Measurements from ENCODE around the gene MED20. TPM values are rescaled to one million over a fixed set of nuclear protein-coding genes. Genes with fewer than 3 reads are reported as not detected.
"Not testable (repeated sequence)": the region's sequence is repeated elsewhere in the genome, so short reads cannot be mapped to it uniquely, and the experiment has no call there.

MED20 gene
- total RNA-seq, 1 experiment from 2014 or later: 31.8 TPM

- POLR2A ChIA-PET (ENCODE audit: low non-redundant PET): no interaction called here
Measured at GRCh38 chr6:41954668-41955067, 33.7 kb upstream of the MED20 start.

GRCh38 chr6:41947581-41948220, 26.8 kb upstream of the MED20 start:
- H3K9me3 ChIP-seq (ENCODE audit: low read depth, low read length, poor library complexity, severe bottlenecking): no peaks in the 10 kb centered on the region
- no peak for TF ChIP-seq CTCF (conservative IDR thresholded peaks at IDR 0.05; ENCODE audit: low read depth, low read length)
- TF ChIP-seq EZH2 (IDR thresholded peaks at IDR 0.05; ENCODE audit: borderline replicate concordance, low read depth, low read length, poor library complexity, severe bottlenecking): no peak
- H3K27ac ChIP-seq (ENCODE audit: low read depth, low read length, poor library complexity, severe bottlenecking): no peak overlapping the region
- CTCF ChIA-PET: no interaction called here
- H3K4me3 ChIP-seq (ENCODE audit: low read depth, low read length, poor library complexity, severe bottlenecking): no peak overlapping the region
- no peaks in the 10 kb centered on the region for H3K27me3 ChIP-seq (replicated peaks; ENCODE audit: insufficient read depth, low read depth, low read length, poor library complexity)
- H3K36me3 ChIP-seq (ENCODE audit: insufficient read depth, low read length, poor library complexity, severe bottlenecking): no peaks in the 10 kb centered on the region
- no peaks in the 10 kb centered on the region for H3K4me1 ChIP-seq (ENCODE audit: insufficient read depth, low read length, poor library complexity, severe bottlenecking)
- BruUV-seq (replicated peaks): no TSS peak
- POLR2A ChIA-PET (ENCODE audit: low non-redundant PET): no interaction called here
- intact Hi-C loops (cut with micrococcal nuclease; ENCODE audit: unreplicated experiment): no loop called here
- DNase-seq (ENCODE audit: low spot score): no peak

More at GRCh38 chr6:41954668-41955067, 33.7 kb upstream of the MED20 start:
- TF ChIP-seq EZH2 (IDR thresholded peaks at IDR 0.05; ENCODE audit: borderline replicate concordance, low read depth, low read length, poor library complexity, severe bottlenecking): no peak
- no peak for TF ChIP-seq CTCF (conservative IDR thresholded peaks at IDR 0.05; ENCODE audit: low read depth, low read length)
- Histone ChIP-seq H3K4me1 (ENCODE audit: insufficient read depth, low read length, poor library complexity, severe bottlenecking) (no peaks in the 10 kb centered on the region), H3K27me3 (replicated peaks; ENCODE audit: insufficient read depth, low read depth, low read length, poor library complexity) (no peaks in the 10 kb centered on the region), H3K36me3 (ENCODE audit: insufficient read depth, low read length, poor library complexity, severe bottlenecking) (no peaks in the 10 kb centered on the region), H3K4me3 (ENCODE audit: low read depth, low read length, poor library complexity, severe bottlenecking) (no peak overlapping the region), H3K9me3 (ENCODE audit: low read depth, low read length, poor library complexity, severe bottlenecking) (no peaks in the 10 kb centered on the region), H3K27ac (ENCODE audit: low read depth, low read length, poor library complexity, severe bottlenecking) (no peak overlapping the region)
- no TSS peak for BruUV-seq (replicated peaks)
- intact Hi-C loops (cut with micrococcal nuclease; ENCODE audit: unreplicated experiment): no loop called here
- no peak for DNase-seq (ENCODE audit: low spot score)
- CTCF ChIA-PET: no interaction called here

- no peaks in the 10 kb centered on the region for H3K36me3 ChIP-seq (ENCODE audit: insufficient read depth, low read length, poor library complexity, severe bottlenecking)
- H3K27ac ChIP-seq (ENCODE audit: low read depth, low read length, poor library complexity, severe bottlenecking): no peak overlapping the region
- DNase-seq (ENCODE audit: low spot score): no peak
- intact Hi-C loops (cut with micrococcal nuclease; ENCODE audit: unreplicated experiment): loop anchor here (5.0 kb wide), 1 partner anchor 224 kb away; no protein-coding TSS in a partner anchor
- no peak overlapping the region for H3K4me3 ChIP-seq (ENCODE audit: low read depth, low read length, poor library complexity, severe bottlenecking)
- ChIA-PET CTCF (no interaction called here), POLR2A (ENCODE audit: low non-redundant PET) (no interaction called here)
- TF ChIP-seq CTCF (conservative IDR thresholded peaks at IDR 0.05; ENCODE audit: low read depth, low read length): no peak
- TF ChIP-seq EZH2 (IDR thresholded peaks at IDR 0.05; ENCODE audit: borderline replicate concordance, low read depth, low read length, poor library complexity, severe bottlenecking): no peak
- no peaks in the 10 kb centered on the region for H3K9me3 ChIP-seq (ENCODE audit: low read depth, low read length, poor library complexity, severe bottlenecking)
- no peaks in the 10 kb centered on the region for H3K27me3 ChIP-seq (replicated peaks; ENCODE audit: insufficient read depth, low read depth, low read length, poor library complexity)
- no TSS peak for BruUV-seq (replicated peaks)
- peaks cover 21% of the 10 kb centered on the region for H3K4me1 ChIP-seq (ENCODE audit: insufficient read depth, low read length, poor library complexity, severe bottlenecking)
Measured at GRCh38 chr6:41943456-41943855, 22.5 kb upstream of the MED20 start.

GRCh38 chr6:41942882-41943281, 21.9 kb upstream of the MED20 start:
- DNase-seq (ENCODE audit: low spot score); H3K9me3 ChIP-seq (ENCODE audit: low read depth, low read length, poor library complexity, severe bottlenecking); H3K4me3 ChIP-seq (ENCODE audit: low read depth, low read length, poor library complexity, severe bottlenecking); POLR2A ChIA-PET (ENCODE audit: low non-redundant PET); H3K27ac ChIP-seq (ENCODE audit: low read depth, low read length, poor library complexity, severe bottlenecking); BruUV-seq (replicated peaks); H3K36me3 ChIP-seq (ENCODE audit: insufficient read depth, low read length, poor library complexity, severe bottlenecking); H3K27me3 ChIP-seq (replicated peaks; ENCODE audit: insufficient read depth, low read depth, low read length, poor library complexity): not testable (repeated sequence)
- intact Hi-C loops (cut with micrococcal nuclease; ENCODE audit: unreplicated experiment): loop anchor here (5.0 kb wide), 1 partner anchor 224 kb away; no protein-coding TSS in a partner anchor
- peaks cover 26% of the 10 kb centered on the region for H3K4me1 ChIP-seq (ENCODE audit: insufficient read depth, low read length, poor library complexity, severe bottlenecking)
- CTCF ChIA-PET: interaction anchor here (1.0 kb wide), 1 partner anchor 22 kb away, joined by 3 read pairs; the partner anchor contains the start of genes BYSL and MED20

Data from A673 (cell line).